ENCODE data around the gene SMARCB1. TPM values are rescaled to one million over a fixed set of nuclear protein-coding genes. Genes with fewer than 3 reads are reported as not detected.

Gene SMARCB1
- total and polyA plus RNA-seq, 2 experiments from 2014 or later = 147 to 175 TPM

DNA sequence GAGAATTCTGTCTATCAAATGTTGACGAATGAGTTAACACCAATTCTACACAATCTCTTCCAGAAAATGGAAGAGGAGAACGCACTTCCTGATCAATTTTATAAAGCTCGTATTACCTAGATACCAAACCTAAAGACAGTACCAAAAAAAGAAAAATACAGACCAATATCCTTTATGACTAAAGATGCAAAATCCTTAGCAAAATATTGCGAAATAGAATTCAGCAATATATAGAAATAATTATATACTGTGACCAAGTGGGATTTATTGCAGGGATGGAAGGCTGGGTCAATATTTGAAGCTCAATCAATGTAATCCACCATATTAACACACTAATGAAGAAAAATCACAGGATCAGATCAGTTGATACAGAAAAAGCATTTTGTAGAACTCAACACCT is 25.6 kb downstream of the SMARCB1 start:
- Histone ChIP-seq H3K27ac (no peak overlapping the region), H3K4me1 (ENCODE audit: low read depth) (no peaks in the 10 kb centered on the region), H3K9me3 (ENCODE audit: low read depth) (no peaks in the 10 kb centered on the region), H3K36me3 (peaks cover 37% of the 10 kb centered on the region), H3K27me3 (no peaks in the 10 kb centered on the region), H3K4me3 (no peak overlapping the region)
- DNase-seq (ENCODE audit: low read depth in 1 of 2, low spot score in 1 of 2) = no peak
- TF ChIP-seq, protein P1, sequence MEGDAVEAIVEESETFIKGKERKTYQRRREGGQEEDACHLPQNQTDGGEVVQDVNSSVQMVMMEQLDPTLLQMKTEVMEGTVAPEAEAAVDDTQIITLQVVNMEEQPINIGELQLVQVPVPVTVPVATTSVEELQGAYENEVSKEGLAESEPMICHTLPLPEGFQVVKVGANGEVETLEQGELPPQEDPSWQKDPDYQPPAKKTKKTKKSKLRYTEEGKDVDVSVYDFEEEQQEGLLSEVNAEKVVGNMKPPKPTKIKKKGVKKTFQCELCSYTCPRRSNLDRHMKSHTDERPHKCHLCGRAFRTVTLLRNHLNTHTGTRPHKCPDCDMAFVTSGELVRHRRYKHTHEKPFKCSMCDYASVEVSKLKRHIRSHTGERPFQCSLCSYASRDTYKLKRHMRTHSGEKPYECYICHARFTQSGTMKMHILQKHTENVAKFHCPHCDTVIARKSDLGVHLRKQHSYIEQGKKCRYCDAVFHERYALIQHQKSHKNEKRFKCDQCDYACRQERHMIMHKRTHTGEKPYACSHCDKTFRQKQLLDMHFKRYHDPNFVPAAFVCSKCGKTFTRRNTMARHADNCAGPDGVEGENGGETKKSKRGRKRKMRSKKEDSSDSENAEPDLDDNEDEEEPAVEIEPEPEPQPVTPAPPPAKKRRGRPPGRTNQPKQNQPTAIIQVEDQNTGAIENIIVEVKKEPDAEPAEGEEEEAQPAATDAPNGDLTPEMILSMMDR (IDR thresholded peaks at IDR 0.05; ENCODE audit: low read depth, low read length) = no peak

DNA sequence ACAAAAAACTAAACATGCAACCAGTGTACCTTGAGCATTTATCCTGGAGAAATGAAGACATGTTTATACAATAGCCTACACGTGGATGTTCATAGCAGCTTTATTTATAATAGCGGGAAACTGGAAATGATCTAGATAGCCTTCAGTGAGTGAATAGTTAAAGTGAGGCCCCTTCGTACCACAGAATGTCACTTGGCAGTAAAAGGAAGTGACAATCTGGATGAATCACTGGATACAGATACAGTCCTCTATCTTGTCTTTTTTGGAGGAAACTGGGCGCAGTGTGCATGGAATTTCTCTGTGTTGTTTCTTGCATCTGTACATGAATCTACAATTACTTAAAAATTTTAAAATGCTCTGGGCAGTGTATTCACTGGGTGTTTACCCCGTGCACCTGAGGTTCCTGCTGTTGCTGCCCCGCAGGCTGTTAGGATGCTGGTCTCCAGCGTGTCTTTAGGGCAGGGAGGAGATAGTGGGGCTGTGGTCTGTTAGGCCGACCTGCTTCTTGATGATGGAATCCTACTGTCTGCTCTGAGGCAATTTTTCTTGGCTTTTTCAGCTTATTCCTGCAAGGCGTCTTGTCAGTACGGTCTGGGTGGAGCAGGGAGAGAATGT is 28.9 kb downstream of the SMARCB1 start:
- H3K4me1 ChIP-seq (ENCODE audit: low read depth) = no peaks in the 10 kb centered on the region
- no peaks in the 10 kb centered on the region for H3K27me3 ChIP-seq
- H3K4me3 ChIP-seq = no peak overlapping the region
- DNase-seq (ENCODE audit: low read depth in 1 of 2, low spot score in 1 of 2) = no peak
- TF ChIP-seq, protein P1 (IDR thresholded peaks at IDR 0.05; ENCODE audit: low read depth, low read length) = no peak
- H3K9me3 ChIP-seq (ENCODE audit: low read depth) = no peaks in the 10 kb centered on the region
- no peak overlapping the region for H3K27ac ChIP-seq
- peaks cover 48% of the 10 kb centered on the region for H3K36me3 ChIP-seq

DNA sequence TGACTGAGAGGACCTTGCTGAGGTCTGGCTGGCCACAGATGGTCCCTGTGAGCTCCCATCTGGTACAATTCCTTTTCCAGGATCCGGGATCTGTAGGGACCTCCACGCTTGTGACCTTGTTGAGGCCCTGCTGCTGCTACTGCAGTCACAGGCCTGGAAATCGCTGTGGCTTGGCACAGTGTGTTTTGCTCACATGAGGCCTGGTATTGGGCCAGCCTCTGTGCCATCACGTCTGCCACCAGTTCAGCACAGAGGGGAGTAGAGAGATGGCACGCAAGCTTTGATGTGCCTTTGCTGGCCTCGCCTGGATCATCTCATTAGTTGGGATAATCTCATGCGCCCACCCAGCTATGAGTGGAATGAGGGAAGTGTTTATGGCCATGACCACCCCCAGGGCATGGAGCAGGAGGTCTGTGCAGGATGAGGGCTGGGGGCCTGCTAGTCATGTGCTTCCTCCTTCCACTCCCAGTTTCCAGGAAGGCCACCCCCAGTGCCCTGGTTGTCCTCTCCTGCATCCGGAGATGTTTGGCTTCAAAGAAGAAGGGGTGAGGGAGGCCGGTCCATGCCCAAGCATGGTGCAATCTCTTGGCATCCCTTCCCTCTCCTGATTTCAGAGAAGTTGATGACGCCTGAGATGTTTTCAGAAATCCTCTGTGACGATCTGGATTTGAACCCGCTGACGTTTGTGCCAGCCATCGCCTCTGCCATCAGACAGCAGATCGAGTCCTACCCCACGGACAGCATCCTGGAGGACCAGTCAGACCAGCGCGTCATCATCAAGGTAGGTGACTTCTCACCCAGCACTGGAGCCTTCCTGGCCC is 29.6 kb downstream of the SMARCB1 start:
- Histone ChIP-seq H3K27ac (no peak overlapping the region), H3K36me3 (peaks cover 51% of the 10 kb centered on the region), H3K9me3 (ENCODE audit: low read depth) (no peaks in the 10 kb centered on the region), H3K27me3 (no peaks in the 10 kb centered on the region), H3K4me3 (no peak overlapping the region), H3K4me1 (ENCODE audit: low read depth) (no peaks in the 10 kb centered on the region)
- DNase-seq (ENCODE audit: low read depth in 1 of 2, low spot score in 1 of 2) = no peak
- TF ChIP-seq, protein P1 (IDR thresholded peaks at IDR 0.05; ENCODE audit: low read depth, low read length) = no peak

DNA sequence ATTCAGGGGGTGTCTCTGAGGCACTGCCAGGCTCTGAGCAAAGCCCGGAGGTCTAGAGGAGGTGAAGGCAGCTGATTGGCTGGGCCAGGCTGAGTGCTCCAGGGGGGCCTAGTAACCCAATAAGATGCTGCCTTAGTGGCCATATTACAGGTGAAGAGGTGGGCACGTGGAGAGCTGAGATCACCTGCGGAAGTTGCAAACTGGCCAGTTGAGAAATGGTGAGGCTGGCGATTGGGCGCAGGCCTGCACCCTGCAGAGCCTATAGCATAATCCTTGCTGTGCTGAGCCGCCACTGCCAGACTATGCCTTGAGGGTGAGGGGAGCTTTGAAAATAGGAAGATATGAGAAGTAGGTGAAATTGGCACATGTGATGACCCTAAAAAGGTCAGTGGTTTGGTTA is 30.4 kb downstream of the SMARCB1 start:
- TF ChIP-seq, protein P1 (IDR thresholded peaks at IDR 0.05; ENCODE audit: low read depth, low read length) = no peak
- Histone ChIP-seq H3K4me1 (ENCODE audit: low read depth) (no peaks in the 10 kb centered on the region), H3K27me3 (no peaks in the 10 kb centered on the region), H3K27ac (no peak overlapping the region), H3K36me3 (peaks cover 52% of the 10 kb centered on the region), H3K4me3 (no peak overlapping the region), H3K9me3 (ENCODE audit: low read depth) (no peaks in the 10 kb centered on the region)
- no peak for DNase-seq (ENCODE audit: low read depth in 1 of 2, low spot score in 1 of 2)

DNA sequence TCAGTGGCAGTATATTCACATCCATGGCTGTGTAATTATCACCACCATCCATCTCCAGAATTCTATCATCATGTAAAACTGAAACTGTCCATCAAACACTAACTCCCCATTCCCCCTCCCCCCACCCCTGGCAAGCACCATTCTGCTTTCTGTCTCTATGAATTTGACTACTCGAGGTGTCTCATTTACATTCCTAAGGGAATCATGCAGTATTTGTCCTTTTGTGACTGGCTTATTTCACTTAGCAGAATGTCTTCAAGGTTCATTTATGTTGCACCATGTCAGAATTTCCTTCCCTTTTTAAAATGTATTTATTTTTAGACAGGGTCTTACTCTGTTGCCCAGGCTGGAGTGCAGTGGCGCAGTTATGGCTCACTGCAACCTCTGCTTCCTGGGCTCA is 31.8 kb downstream of the SMARCB1 start:
- H3K27me3 ChIP-seq = no peaks in the 10 kb centered on the region
- DNase-seq (ENCODE audit: low read depth in 1 of 2, low spot score in 1 of 2) = no peak
- no peaks in the 10 kb centered on the region for H3K9me3 ChIP-seq (ENCODE audit: low read depth)
- TF ChIP-seq, protein P1 (IDR thresholded peaks at IDR 0.05; ENCODE audit: low read depth, low read length) = no peak
- H3K4me3 ChIP-seq = no peak overlapping the region
- no peak overlapping the region for H3K27ac ChIP-seq
- H3K4me1 ChIP-seq (ENCODE audit: low read depth) = no peaks in the 10 kb centered on the region
- H3K36me3 ChIP-seq = peaks cover 56% of the 10 kb centered on the region
